ENCODE measurements around the gene FAM78A. TPM values are rescaled to one million over a fixed set of nuclear protein-coding genes. Genes with fewer than 3 reads are reported as not detected.
"Not testable (repeated sequence)": the region's sequence is repeated elsewhere in the genome, so short reads cannot be mapped to it uniquely, and the experiment has no call there.

Gene FAM78A
- total RNA-seq, 1 donor from 2014 or later: 3.6 TPM

DNA sequence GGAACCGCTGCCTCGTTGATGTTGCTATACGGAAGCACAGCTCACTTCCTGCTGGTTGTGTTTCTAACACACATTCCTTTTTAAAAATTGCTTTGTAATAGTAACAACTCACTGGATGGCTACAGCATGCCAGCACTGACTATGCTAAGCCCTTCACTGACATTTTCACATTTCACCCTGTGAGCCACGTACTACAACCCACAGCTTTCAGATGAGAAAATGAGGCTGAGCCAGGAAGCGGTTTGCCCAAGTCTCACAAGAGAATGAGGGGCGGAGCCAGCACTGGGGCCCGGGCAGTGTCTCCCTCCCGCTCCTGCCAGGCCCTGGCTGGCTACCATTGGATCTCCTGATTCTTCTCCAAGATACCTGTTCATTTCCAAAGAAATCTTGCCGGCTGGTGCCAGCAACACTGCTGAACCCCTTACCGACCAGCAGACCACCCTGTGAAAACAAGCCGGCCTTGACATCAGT lies 38.3 kb downstream of the FAM78A start:
- DNase-seq: peak; percentile 28

DNA sequence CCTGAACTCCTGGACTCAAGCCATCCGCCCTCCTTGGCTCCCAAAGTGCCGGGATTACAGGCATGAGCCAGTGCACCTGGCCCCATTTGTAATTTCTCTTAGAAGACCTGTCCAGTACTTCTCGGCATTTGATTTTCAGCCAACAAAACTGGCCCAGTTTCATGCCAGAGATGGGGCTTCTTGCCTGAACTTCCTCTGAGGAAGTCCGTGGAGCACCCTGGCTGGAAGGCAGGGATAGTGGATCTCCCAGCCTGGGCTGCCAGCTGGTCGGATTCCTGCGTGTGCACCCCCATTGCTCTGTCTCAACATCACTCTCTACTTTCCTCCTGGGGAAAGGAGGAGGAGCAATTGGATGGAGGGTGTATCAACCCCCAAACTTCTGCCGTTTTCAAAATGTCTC lies 39.0 kb downstream of the FAM78A start:
- DNase-seq: no peak

DNA sequence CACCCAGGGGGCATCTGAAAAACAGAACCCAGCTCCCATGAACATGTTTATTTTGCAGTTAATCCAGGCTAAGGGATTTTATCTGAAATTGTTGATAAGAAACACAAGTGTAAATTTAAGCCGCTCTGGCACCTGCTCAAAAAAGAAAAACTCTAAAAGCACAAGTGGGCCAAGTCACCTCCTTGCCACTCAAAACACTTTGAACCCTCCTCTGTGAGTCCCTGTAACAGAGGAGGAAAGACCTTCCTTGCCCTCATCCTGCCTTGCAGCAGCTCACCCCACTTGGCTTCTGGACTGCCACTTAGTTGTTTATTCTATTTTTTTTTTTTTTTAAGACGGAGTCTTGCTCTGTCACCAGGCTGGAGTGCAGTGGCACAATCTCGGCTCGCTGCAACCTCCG lies 39.5 kb downstream of the FAM78A start:
- DNase-seq: no peak

DNA sequence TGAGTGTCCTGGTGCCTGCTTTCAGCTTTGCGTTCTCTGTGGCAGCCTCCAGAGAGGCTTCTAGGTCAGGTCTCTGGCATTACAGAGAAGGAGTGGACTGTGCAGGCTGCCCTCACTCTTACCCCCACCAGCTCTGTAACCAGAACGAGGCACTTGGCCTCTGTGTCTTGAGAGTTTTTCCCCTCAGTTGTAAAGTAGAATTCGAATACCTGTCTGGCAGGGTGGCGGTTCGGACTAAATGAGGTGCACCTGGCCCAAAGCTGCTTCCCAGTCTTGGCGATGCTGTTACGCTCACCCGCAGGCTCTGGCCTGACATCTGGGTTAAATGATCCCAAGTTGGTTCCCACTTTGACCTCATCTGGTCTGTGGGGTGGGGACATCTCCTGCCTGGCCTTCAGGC lies 40.1 kb downstream of the FAM78A start:
- DNase-seq: no peak

DNA sequence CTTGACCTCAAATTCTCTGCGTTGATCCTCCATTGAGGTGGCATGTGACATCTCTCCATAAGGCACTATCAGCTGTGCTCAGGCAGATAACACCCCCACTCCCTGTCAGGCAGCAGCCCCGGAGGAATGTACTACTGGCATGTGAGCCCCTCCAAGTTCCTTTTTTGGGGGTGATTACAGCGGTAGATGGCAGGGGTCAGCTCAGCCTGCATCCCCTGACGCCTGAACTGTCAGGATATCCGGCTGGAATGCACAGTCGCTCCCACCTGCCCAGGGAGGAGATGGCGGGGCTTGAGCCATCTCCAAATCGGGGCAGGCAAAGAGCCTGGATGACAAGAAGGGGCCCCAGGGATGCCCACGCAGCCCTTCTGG lies 40.8 kb downstream of the FAM78A start:
- DNase-seq: no peak

DNA sequence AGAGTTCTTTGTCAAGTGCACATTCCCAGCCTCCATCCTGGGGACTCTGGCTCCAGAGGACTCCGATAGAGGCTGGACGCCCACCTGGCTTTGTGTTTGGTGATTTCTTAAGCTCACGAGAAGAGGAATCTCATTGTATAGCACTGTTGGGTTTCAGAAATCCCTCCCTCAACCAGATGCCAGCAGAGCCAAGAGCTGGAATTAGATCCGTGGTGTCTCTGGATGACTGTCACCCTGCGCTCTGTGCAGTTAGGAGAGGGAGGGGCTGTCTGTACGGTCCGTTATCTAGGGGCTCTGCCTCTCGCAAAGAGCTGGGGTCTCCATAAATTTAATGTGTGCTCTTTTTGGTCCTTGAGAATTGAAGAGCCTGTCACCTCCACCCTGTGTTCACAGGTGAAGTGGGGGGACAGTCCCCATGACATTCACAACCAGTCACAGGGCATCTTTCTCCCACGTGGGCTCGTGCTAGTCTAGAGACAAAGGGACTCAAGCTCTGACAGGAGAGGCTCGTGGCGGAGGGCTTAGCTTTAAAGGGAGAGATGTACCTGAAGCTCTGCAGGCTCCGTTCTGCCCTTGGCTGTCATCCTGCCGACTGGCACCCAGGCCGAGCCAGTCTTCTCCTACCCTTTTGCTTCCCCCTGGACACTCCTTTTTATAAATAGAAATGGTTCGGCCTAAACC lies 41.4 kb downstream of the FAM78A start:
- no peak for DNase-seq

DNA sequence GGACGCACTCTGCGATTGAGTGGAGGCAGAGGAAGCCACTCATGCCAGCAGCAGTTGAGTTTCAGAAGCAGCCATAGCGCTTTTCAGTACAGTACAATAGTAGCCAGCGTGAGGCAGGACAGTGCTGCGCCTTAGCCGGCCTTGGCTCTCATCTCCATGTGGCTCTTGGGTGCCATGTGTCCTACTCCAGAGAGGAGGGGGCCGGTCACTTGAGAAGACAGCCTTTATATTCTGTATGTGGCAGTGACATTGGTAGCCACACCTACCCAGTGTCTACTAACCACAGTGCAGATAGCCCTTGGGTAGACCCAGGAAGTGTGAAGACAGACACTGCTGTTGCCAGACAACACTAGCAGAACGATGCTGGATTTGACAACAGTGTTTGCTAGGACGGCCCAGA lies 42.3 kb downstream of the FAM78A start:
- no peak for DNase-seq

DNA sequence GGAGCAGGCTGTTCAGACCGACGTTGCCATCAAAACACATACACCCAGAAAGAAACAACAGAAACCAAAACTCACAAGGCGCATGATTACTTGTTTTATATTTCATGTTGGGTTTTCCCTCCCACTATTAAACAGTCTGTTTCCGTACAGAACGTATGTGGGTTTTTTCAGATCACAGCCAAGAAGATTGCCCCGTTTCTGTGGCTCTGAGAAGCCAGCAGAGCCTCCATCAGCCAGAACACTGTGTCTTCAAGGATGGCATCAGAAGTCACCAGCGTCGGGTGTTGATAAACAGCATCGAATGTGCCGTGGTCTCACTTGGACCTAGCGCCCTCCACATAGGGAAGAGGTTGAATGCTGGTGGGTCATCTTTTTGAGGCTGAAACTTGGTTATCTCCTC lies 42.8 kb downstream of the FAM78A start:
- no peak for DNase-seq

DNA sequence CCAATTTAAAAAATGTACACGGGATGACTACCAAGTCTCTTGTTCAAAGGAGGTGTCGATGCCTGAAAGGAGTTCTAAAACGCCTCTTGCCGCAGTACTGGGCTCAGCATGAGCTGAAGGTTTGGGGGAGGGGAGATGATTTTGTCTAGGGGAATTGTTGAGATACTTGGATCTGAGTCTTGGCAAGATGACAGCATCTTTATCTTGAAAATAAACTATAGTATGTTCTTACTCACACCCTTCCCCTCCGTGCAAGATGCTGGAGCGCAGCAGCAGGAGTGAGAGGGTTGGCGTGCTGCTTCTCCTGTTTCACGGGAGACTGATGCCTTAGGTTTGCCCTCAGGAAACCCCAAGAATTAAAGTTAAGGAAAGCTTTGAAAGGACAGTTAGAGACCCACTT lies 47.3 kb downstream of the FAM78A start:
- DNase-seq: no peak

DNA sequence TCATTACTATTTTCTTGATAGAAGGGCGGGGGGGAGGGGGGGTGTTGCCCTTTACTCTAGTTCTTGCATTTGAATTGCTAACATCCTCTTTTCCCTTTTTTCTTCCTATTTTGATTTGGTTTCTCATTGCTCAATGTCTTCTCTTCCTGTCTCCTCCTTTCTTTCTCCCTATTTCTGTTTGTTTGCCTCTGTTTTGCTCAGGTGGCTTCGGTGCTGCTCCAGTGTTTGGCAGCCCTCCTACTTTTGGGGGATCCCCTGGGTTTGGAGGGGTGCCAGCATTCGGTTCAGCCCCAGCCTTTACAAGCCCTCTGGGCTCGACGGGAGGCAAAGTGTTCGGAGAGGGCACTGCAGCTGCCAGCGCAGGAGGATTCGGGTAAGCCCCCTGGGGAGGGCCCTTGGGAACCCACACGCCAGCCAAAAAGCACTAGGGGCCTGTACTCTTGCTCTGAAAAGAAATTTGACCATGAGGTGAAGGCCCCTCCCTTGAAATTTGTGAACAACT lies 48.3 kb downstream of the FAM78A start:
- DNase-seq: no peak

DNA sequence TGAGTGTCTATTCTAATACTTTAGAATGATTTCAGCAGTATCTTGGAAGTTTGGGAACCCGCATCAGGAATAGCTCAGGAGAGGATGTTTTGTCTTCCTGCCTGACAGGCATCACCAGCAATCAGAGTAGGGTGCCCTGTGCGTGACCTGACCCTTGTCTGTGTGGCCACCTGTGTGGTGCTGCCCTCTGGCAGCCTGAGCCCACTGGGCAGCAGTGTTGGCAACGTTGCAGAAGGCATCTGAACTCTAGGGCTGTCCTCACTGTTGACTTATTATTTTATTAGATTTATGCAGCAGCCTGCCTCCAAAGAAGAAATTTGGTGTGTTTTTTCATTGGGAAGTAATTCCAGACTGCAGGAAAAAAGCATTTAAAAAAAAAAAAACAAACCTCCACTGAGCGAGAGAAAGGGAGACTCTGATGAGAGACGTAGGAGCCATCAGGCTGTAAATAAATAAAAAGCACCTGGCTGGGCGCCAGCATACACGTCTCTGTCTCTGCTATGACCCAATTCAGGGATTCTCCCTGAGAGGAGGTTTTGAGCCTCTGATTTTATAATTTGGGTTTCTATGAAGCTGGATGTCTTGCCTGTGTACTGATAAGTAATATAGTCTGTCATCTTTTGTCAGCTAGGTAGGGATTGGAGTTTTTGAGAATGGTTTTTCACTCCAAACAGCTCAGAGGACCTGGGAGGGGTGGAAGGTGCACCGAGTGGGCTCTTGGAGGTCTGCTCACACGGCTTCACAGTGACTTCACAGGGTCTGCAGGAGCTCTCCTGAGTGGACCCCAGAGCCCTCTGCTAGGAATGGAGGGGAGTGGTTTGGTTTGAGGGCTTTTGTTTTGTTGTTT lies 49.0 kb downstream of the FAM78A start:
- no peak for DNase-seq

DNA sequence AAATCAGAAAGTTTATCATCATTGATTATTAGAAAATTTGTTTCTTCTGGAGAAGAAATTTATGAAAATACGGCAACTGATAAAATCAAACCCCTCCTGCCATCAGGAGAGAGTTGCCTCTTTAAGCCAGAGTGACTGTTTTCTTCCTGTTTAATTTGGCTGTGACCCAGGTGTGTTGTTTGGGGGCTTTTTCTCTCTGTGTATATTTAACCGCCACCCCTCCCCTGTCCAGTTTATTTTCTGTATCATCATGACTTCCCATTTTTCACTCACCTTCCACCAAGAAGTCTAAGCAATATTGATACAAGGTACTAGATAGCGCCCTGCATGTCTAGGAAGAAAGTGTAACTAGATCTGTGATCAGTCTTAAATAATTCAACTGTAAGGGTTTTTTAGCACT lies 50.1 kb downstream of the FAM78A start:
- no peak for DNase-seq

DNA sequence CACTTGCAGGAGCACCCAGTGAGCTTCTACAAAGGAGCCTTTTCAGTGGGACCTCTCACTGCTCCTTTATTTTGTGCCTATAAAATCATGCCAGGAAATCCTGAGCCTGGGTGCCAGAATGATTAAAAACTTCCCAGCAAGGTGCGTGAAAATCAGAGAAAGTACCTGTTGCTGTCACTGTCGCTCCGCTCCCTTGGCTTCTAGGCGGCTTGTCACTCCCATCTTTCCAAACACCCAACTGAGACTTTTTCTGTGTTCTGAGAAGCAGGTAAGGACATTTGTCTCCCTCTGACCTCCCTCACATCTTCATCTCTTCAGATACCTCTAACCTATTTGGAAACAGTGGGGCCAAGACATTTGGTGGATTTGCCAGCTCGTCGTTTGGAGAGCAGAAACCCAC lies 53.9 kb downstream of the FAM78A start:
- no peak for DNase-seq

DNA sequence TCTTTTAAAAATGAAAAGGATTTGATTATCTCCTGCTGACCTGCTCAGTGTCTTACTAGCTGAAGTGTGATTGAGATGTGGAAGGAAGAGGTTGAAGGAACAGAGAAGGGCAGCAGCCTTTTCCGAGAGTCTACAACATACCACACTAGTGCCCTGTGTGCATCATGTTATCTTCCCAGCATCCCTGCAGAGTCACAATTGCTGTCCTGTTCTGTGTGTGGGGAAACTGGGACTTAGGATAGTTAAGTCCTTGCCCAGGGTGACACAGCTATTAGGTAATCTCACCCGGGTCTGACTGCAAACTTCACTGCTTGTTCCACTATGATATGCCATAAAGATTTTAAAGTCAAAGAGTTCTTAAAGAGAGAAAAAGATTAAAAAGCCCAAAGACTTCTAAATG lies 55.8 kb downstream of the FAM78A start:
- no peak for DNase-seq

DNA sequence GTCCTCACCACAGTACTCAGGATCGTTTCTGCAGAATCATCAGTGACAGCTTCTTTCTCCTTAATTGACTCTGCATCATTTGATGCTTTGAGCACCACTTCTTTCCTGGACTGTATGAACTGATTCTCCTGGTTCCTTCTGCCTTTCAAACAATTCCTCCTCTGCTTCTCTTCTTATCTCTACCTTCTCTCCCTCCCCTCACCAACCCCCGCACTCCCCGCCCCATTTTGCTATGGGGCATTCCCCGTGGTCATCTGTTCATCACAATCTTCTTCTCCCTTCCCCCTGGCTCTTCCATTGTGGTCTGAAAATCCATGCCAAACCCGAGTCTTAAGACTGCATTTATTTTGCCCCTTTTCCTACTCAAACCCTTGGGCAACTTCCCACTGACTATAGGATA lies 57.9 kb downstream of the FAM78A start:
- no peak for DNase-seq

DNA sequence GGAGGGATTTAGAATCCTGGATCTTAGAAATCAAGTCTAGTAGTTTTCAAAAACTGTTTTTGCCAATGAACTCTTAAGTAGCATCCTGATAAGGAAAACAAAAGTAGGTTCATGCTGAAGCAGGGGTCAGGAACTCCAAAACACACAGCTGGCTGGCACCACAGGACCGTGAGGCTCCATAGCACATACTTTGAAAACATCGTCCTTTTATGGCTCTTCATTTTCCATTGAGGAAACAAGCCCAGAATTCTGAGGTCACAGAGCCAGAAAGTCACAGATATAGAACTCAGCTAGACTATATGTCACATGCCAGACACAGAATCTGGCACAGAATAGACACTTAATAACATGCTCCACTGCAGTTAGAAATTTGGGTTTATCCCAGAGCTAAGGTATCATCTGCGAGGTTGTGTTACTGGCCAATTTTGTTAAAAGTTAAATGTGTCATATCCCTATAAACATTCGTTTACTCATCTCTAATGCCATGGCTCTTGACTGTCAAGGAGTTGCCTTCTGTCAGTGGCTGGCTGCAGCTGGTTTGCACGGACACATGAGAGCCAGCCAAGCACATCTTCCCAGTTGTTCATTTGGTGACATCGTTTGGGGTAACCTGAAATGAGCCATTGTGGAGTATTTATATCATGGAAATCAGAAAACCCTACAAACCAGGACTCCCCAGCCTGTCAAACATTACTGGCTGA lies 58.8 kb downstream of the FAM78A start:
- no peak for DNase-seq

DNA sequence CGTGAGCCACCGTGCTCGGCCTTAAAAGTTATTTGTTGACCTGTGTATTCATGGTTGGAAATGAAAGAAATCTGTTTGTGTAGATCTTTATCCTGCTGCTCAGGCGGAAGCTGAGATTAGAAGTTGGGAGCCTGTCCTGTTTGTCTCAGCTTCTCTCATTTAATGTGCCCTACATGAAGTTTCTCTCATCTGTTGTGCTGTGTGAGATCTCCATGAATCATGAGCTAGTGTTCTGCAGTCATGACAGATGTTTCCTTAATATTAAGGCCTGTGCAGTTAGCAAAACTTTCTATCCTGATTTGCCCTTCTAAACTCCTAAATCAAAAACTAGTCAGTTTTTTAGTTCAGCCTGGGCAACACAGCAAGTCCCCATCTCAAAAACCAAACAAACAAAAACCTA lies 59.5 kb downstream of the FAM78A start:
- DNase-seq: no peak

DNA sequence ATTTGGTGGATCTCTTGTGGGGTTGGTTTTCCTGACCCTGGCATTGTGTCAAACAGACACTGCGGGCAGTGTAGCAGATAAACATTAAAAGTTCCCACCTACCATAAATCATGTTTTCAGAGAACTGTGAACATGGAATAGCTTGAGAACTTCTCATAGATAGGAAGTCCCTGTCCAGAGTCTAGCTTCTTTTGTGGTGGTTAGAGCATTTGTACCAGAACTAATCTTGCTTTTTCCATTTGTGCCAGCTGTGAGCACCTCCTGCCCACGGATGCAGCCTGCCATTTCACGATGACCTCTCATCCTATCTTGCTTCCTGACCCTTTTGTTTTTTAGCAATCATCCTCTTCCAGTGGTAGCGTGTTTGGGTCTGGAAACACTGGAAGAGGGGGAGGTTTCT lies 61.4 kb downstream of the FAM78A start:
- DNase-seq: no peak

DNA sequence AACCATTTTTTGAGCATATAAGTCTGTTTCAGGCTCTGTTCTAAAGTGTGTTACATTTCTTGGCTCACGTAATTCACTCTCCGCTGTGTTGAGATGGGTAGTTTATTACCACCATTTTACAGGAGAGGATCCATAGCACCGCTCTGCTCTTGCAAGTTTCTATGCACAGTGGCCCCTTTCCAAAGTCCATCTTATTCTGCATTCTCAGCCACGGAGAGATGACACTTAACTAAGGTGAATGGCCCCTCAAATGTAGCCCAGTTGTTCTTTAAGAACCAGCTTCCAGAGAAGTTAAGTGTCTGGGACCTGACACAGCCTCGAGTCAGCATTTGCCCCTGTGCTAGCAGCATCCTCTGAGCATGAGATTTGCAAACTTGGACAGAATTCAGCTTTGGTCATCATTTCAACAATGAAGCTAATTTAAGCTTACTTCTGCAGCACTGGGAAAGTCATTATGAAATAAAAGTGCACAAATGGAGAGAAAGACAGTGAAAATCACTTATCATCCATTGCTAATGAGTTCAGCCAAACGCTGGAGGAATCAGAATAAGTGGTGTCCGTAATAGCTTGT lies 61.9 kb downstream of the FAM78A start:
- no peak for DNase-seq

DNA sequence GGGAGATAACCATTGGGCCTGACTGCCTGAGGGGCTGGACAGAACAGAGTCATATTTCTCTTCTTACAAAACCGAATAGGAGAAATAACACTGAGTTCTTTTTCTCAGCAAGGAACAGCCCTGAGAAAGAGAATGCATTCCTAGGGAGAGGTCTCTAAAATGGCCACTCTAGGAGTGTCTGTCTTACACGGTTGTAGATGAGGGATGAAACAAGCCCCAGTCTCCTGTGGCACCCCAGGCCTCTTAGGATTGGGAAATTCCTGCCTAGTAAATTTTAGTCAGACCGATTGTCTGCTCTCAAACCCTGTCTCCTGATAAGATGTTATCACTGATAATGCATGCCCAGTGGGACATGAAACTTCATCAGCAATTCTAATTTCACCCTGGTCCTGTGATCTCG lies 64.4 kb downstream of the FAM78A start:
- not testable (repeated sequence) for DNase-seq

Measured in skin of body (tissue), 2 donors.